HCT116 (cell line): ENCODE data around the gene HRH3. TPM values are rescaled to one million over a fixed set of nuclear protein-coding genes. Genes with fewer than 3 reads are reported as not detected.

ENCODE experiments used
- ATAC-seq: fragments of 200-7000 bp; cut with Tn5 transposase; 2 replicates; pipeline ENCODE4 v1.9.1; 2020; ENCODE audit warnings: mild to moderate bottlenecking, moderate library complexity
- BruUV-seq: library from RNA; stranded (reverse); fragments of 400-500 nt; replicated peaks from 2 replicates; lab custom pipeline; 2021; lab: Mats Ljungman, UMichigan
- CTCF ChIA-PET: fragments of 300-600 bp; sonication (Branson Sonifier 250); formaldehyde crosslinking; loops from one replicate; lab custom pipeline; 2021; ENCODE audit warnings: antibody characterized with exemption; lab: Charles Lee
- POLR2A ChIA-PET: fragments of 300-600, 350-600 bp; sonication (Branson Sonifier 250); formaldehyde crosslinking; loops from one replicate; lab custom pipeline; 2021; ENCODE audit warnings: antibody characterized with exemption; lab: Charles Lee
- RAD21 ChIA-PET, 2 experiments: fragments of 300-600 bp; sonication (Branson Sonifier 250); formaldehyde crosslinking; loops; one replicate each; lab custom pipeline; 2023; ENCODE audit warnings: low total read pairs in 2 of 2; ENCODE audit not compliant: uncharacterized antibody in 2 of 2, unreplicated experiment in 2 of 2, low non-redundant PET in 1 of 2; lab: Charles Lee
- DNase-seq: peaks from one replicate; pipeline ENCODE4 v3.0.0-alpha.2; 2010; ENCODE audit warnings: low read depth, low spot score
- H2AFZ ChIP-seq: fragments of 200-600 bp; shearing (Covaris generic), sonication (generic); 2 replicates; pipeline ENCODE4 v1.6.1; 2017; ENCODE audit warnings: low read depth, mixed run types, mixed read lengths, antibody characterized with exemption, low read length; ENCODE audit not compliant: poor library complexity, severe bottlenecking
- H3K27ac ChIP-seq: 2 replicates; pipeline ENCODE4 v1.5.1; 2012; ENCODE audit warnings: low read depth, low read length
- H3K27me3 ChIP-seq: fragments of 200-600 bp; sonication (generic); 2 replicates; pipeline ENCODE4 v1.6.1; 2016; ENCODE audit warnings: mixed run types, low read length, mixed read lengths; ENCODE audit not compliant: insufficient read depth
- H3K36me3 ChIP-seq, 2 experiments: fragments of 200-500 bp in 1 of 2; fragments of 200-600 bp in 1 of 2; sonication (Bioruptor generic) in 1 of 2; sonication (generic) in 1 of 2; 2 replicates each; pipeline versions ENCODE4 v1.5.1 to v1.6.1; 2014 to 2016; ENCODE audit warnings: low read length in 2 of 2, inconsistent platforms in 1 of 2, mixed read lengths in 1 of 2, mixed run types in 1 of 2; ENCODE audit not compliant: insufficient read depth in 2 of 2, control insufficient read depth in 1 of 2
- H3K4me1 ChIP-seq, 2 experiments: fragments of 200-600 bp in 1 of 2; sonication (generic) in 1 of 2; 2 replicates each; pipeline versions ENCODE4 v1.5.1 to v1.6.1; 2012 to 2017; ENCODE audit warnings: low read length in 2 of 2, inconsistent platforms in 1 of 2, mild to moderate bottlenecking in 1 of 2, mixed read lengths in 1 of 2, mixed run types in 1 of 2, moderate library complexity in 1 of 2; ENCODE audit not compliant: insufficient read depth in 2 of 2, control insufficient read depth in 1 of 2
- H3K4me2 ChIP-seq: fragments of 200-600 bp; sonication (generic); 2 replicates; pipeline ENCODE4 v1.6.1; 2017; ENCODE audit warnings: mixed run types, low read length, mixed read lengths
- H3K4me3 ChIP-seq, 2 experiments: fragments of 200-600 bp in 1 of 2; sonication (generic) in 1 of 2; replicated peaks in 1 of 2; 2 replicates each; pipeline ENCODE4 v1.5.1; 2011 to 2016; ENCODE audit warnings: low read length in 2 of 2, control low read depth in 1 of 2, low read depth in 1 of 2, mild to moderate bottlenecking in 1 of 2, mixed read lengths in 1 of 2, mixed run types in 1 of 2
- H3K79me2 ChIP-seq: fragments of 200-600 bp; sonication (generic); 2 replicates; pipeline ENCODE4 v1.6.1; 2017; ENCODE audit warnings: mild to moderate bottlenecking, mixed run types, low read length, moderate library complexity, mixed read lengths; ENCODE audit not compliant: insufficient read depth
- H3K9ac ChIP-seq: fragments of 200-600 bp; sonication (generic); 2 replicates; pipeline ENCODE4 v1.6.1; 2016; ENCODE audit warnings: low read length, mixed read lengths
- H3K9me2 ChIP-seq: fragments of 200-600 bp; sonication (generic), shearing (Covaris generic); 2 replicates; pipeline ENCODE4 v1.6.1; 2017; ENCODE audit warnings: mixed run types, mild to moderate bottlenecking, moderate library complexity; ENCODE audit not compliant: insufficient read depth
- H3K9me3 ChIP-seq, 2 experiments: fragments of 200-500 bp in 1 of 2; fragments of 200-600 bp in 1 of 2; sonication (Bioruptor generic) in 1 of 2; sonication (generic) in 1 of 2; 2 replicates each; pipeline ENCODE4 v1.6.1; 2014 to 2017; ENCODE audit warnings: low read length in 2 of 2, mixed read lengths in 2 of 2, inconsistent platforms in 1 of 2, low read depth in 1 of 2, mild to moderate bottlenecking in 1 of 2, mixed run types in 1 of 2, moderate library complexity in 1 of 2; ENCODE audit not compliant: control insufficient read depth in 1 of 2, insufficient read depth in 1 of 2
- H4K20me1 ChIP-seq: fragments of 200-600 bp; sonication (generic), shearing (Covaris generic); 2 replicates; pipeline ENCODE4 v1.6.1; 2017; ENCODE audit warnings: mixed run types, mild to moderate bottlenecking, moderate library complexity; ENCODE audit not compliant: insufficient read depth
- ATF3 ChIP-seq: IDR thresholded peaks from 2 replicates; pipeline ENCODE4 v1.6.1; 2012
- CTCF ChIP-seq, 3 experiments: fragments of 200-600 bp in 1 of 3; sonication (generic) in 1 of 3; IDR thresholded peaks in 2 of 3; conservative IDR thresholded peaks in 1 of 3; 2 replicates each; pipeline ENCODE4 v1.5.1; 2012 to 2017; ENCODE audit warnings: low read depth in 2 of 3, low read length in 2 of 3, antibody characterized with exemption in 1 of 3, borderline replicate concordance in 1 of 3, control low read depth in 1 of 3, mild to moderate bottlenecking in 1 of 3, mixed read lengths in 1 of 3, mixed run types in 1 of 3, moderate library complexity in 1 of 3; ENCODE audit not compliant: insufficient read depth in 1 of 3
- EZH2 ChIP-seq: fragments of 200-600 bp; sonication (generic); IDR thresholded peaks from 2 replicates; pipeline ENCODE4 v1.6.1; 2017; ENCODE audit warnings: antibody characterized with exemption, mixed run types
- EZH2phosphoT487 ChIP-seq: fragments of 200-600 bp; IDR thresholded peaks from 2 replicates; pipeline ENCODE4 v1.6.1; 2018; ENCODE audit warnings: antibody characterized with exemption, borderline replicate concordance
- FOSL1 ChIP-seq: IDR thresholded peaks from 2 replicates; pipeline ENCODE4 v1.6.1; 2012; ENCODE audit warnings: low read depth
- JUND ChIP-seq: IDR thresholded peaks from 2 replicates; pipeline ENCODE4 v1.6.1; 2012
- MAX ChIP-seq: IDR thresholded peaks from 2 replicates; pipeline ENCODE4 v1.6.1; 2012
- RAD21 ChIP-seq: IDR thresholded peaks from 2 replicates; pipeline ENCODE4 v1.6.1; 2012; ENCODE audit warnings: low read depth, mild to moderate bottlenecking
- SRF ChIP-seq: IDR thresholded peaks from 2 replicates; pipeline ENCODE4 v1.6.1; 2012; ENCODE audit warnings: low read depth
- TCF7L2 ChIP-seq: IDR thresholded peaks from 2 replicates; pipeline ENCODE4 v1.7.0; 2011; ENCODE audit warnings: borderline replicate concordance, inconsistent platforms; ENCODE audit not compliant: insufficient read depth, insufficient read length; ENCODE audit errors: extremely low read depth
- YY1 ChIP-seq: IDR thresholded peaks from 2 replicates; pipeline ENCODE4 v1.6.1; 2011; ENCODE audit warnings: low read length, low read depth, moderate library complexity, mild to moderate bottlenecking; ENCODE audit not compliant: insufficient replicate concordance; ENCODE audit errors: extremely low read depth
- ZBTB33 ChIP-seq: IDR thresholded peaks from 2 replicates; pipeline ENCODE4 v1.6.1; 2011; ENCODE audit warnings: mild to moderate bottlenecking, low read length, moderate library complexity; ENCODE audit not compliant: insufficient replicate concordance; ENCODE audit errors: extremely low read depth
- ZNF274 ChIP-seq: fragments of 200-500 bp; sonication (Bioruptor generic); IDR thresholded peaks from 2 replicates; pipeline ENCODE4 v1.6.1; 2014; ENCODE audit warnings: mild to moderate bottlenecking, low read depth, low read length, inconsistent platforms
- intact Hi-C: fragments of 100-400 bp; cut with micrococcal nuclease; formaldehyde crosslinking; loops from 2 replicates; pipeline ENCODE4 v1.10.0; 2022
- total RNA-seq: library from RNA; stranded (reverse); gene quantifications from one replicate; pipeline ENCODE4 v1.2.1, GENCODE V29; 2021; ENCODE audit not compliant: unreplicated experiment

The HRH3 gene
- total RNA-seq, 1 experiment from 2014 or later = not detected

- BruUV-seq = no TSS peak
- Histone ChIP-seq H2AFZ (no peak overlapping the region), H3K9me3 (no peaks in the 10 kb centered on the region), H3K36me3 (peaks cover 0 to 3% of the 10 kb centered on the region in 2 experiments; a peak in 1 of 4 replicates), H3K27ac (no peak overlapping the region), H3K4me2 (no peak overlapping the region), H3K9me2 (no peaks in the 10 kb centered on the region), H3K9ac (no peak overlapping the region), H3K4me1 (peaks cover 0 to 5% of the 10 kb centered on the region in 2 experiments; a peak in 1 of 4 replicates), H3K79me2 (no peaks in the 10 kb centered on the region), H3K4me3 (no peak overlapping the region), H4K20me1 (no peaks in the 10 kb centered on the region), H3K27me3 (peaks cover 4% of the 10 kb centered on the region; the same call in 1 of the 2 replicates)
- ChIA-PET POLR2A (no interaction called here), CTCF (no interaction called here), RAD21 (no interaction called here)
- intact Hi-C loops = no loop called here
- no peak for TF ChIP-seq EZH2
- TF ChIP-seq ZBTB33 = no peak
- TF ChIP-seq SRF = no peak
- no peak for TF ChIP-seq MAX
- no peak for TF ChIP-seq FOSL1
- no peak for TF ChIP-seq EZH2phosphoT487
- TF ChIP-seq ZNF274 = no peak
- peak; percentile 24 to 28 (median 28); a peak in 4 of 6 replicates for TF ChIP-seq CTCF (IDR thresholded peaks at IDR 0.05 in 2 of 3, conservative IDR thresholded peaks at IDR 0.05 in 1 of 3; ENCODE audit: borderline replicate concordance in 1 of 3, insufficient read depth in 1 of 3, low read depth in 2 of 3, low read length in 2 of 3)
- TF ChIP-seq JUND = no peak
- no peak for TF ChIP-seq YY1
- TF ChIP-seq TCF7L2 = no peak
- TF ChIP-seq RAD21 = peak; percentile 42
- TF ChIP-seq ATF3 = no peak
- DNase-seq = no peak
- peak; percentile 74 for ATAC-seq
These were observed 11.0 kb downstream of the HRH3 start for GRCh38 chr20:62208795-62209755.
